Upper lobe of left lung (tissue), 6 donors: ENCODE measurements around the gene CNTNAP4. TPM values are rescaled to one million over a fixed set of nuclear protein-coding genes. Genes with fewer than 3 reads are reported as not detected.

Experiments
- ATAC-seq, 2 donors: fragments of 200-7000 bp; cut with Tn5 transposase; one replicate each; pipeline ENCODE4 v1.9.1; 2022; ENCODE audit warnings: mild to moderate bottlenecking in 2 of 2, moderate library complexity in 2 of 2; ENCODE audit not compliant: low FRiP score in 2 of 2
- DNase-seq, 2 donors: peaks; one replicate each; pipeline ENCODE4 v3.0.0-alpha.2; 2019 to 2020
- H3K27ac ChIP-seq, 4 donors: fragments of 200-600 bp; sonication (generic); one replicate each; pipeline ENCODE4 v1.5.1; 2016 to 2019
- H3K27me3 ChIP-seq, 4 donors: fragments of 200-600 bp; sonication (generic); one replicate each; pipeline ENCODE4 v1.5.1; 2017 to 2019
- H3K36me3 ChIP-seq, 4 donors: fragments of 200-600 bp; sonication (generic); one replicate each; pipeline ENCODE4 v1.5.1; 2016 to 2019
- H3K4me1 ChIP-seq, 4 donors: fragments of 200-600 bp; sonication (generic); one replicate each; pipeline ENCODE4 v1.5.1; 2018 to 2019
- H3K4me3 ChIP-seq, 4 donors: fragments of 200-600 bp; sonication (generic); one replicate each; pipeline ENCODE4 v1.5.1; 2017 to 2019; ENCODE audit warnings: mild to moderate bottlenecking in 2 of 4, moderate library complexity in 1 of 4
- H3K9me3 ChIP-seq, 4 donors: fragments of 200-600 bp; sonication (generic); one replicate each; pipeline ENCODE4 v1.5.1; 2018 to 2019
- CTCF ChIP-seq, 6 experiments: fragments of 450-650 bp in 4 of 6; fragments of 200-600 bp in 2 of 6; sonication (generic) in 2 of 6; IDR thresholded peaks; one replicate each; pipeline ENCODE4 v1.5.1; 2016 to 2019; ENCODE audit warnings: antibody characterized with exemption in 6 of 6
- EP300 ChIP-seq, 4 donors: sonication (generic); formaldehyde crosslinking; IDR thresholded peaks; one replicate each; pipeline ENCODE4 v1.5.1; 2017; ENCODE audit warnings: antibody characterized with exemption in 4 of 4, control low read depth in 2 of 4
- POLR2A ChIP-seq, 4 donors: fragments of 450-650 bp; IDR thresholded peaks; one replicate each; pipeline ENCODE4 v1.5.1; 2016 to 2017; ENCODE audit warnings: antibody characterized with exemption in 4 of 4, mild to moderate bottlenecking in 2 of 4
- POLR2AphosphoS5 ChIP-seq, 2 donors: sonication (generic); formaldehyde crosslinking; IDR thresholded peaks; one replicate each; pipeline ENCODE4 v1.5.1; 2017; ENCODE audit warnings: antibody characterized with exemption in 2 of 2
- WGBS, 2 donors: methylation state at CpG; one replicate each; pipeline ENCODE4 v1.1.5; 2017 to 2018; 5-methylcytosine and 5-hydroxymethylcytosine counted together
- total RNA-seq, 6 donors: library from RNA; depleted of rRNA in 4 of 6; stranded (reverse); fragments of >200 nt in 4 of 6; gene quantifications; one replicate each; pipeline versions ENCODE4 v1.1.0 to v1.2.1, GENCODE V29; 2016 to 2021
- donor health status: DM: no; HTN: no; CAD: no; lungs with moderate emphysema.
- donor health status: DM: no; HTN: yes; CAD: no; lungs with severe emphysema.

Gene CNTNAP4
- total RNA-seq, 6 donors from 2014 or later, result not detected

GRCh38 chr16:76565542-76565941 is 288.3 kb downstream of the CNTNAP4 start:
- DNase-seq (no peak), ATAC-seq (no peak)
- WGBS, 2 donors, result 76 to 81% methylated on average over 2 of the region's 2 CpGs
- Histone ChIP-seq H3K27ac (no peak overlapping the region), H3K27me3 (no peaks in the 10 kb centered on the region), H3K9me3 (no peaks in the 10 kb centered on the region), H3K4me1 (no peaks in the 10 kb centered on the region), H3K36me3 (no peaks in the 10 kb centered on the region), H3K4me3 (no peak overlapping the region)
- no peak for TF ChIP-seq POLR2AphosphoS5 (IDR thresholded peaks at IDR 0.05)
- TF ChIP-seq CTCF (IDR thresholded peaks at IDR 0.05), result no peak
- no peak for TF ChIP-seq EP300 (IDR thresholded peaks at IDR 0.05)
- TF ChIP-seq POLR2A (IDR thresholded peaks at IDR 0.05), result no peak

- ATAC-seq (no peak), DNase-seq (no peak)
- no peaks in the 10 kb centered on the region for H3K4me1 ChIP-seq
- TF ChIP-seq POLR2AphosphoS5 (IDR thresholded peaks at IDR 0.05), result no peak
- no peak for TF ChIP-seq CTCF (IDR thresholded peaks at IDR 0.05)
- TF ChIP-seq POLR2A (IDR thresholded peaks at IDR 0.05), result no peak
- TF ChIP-seq EP300 (IDR thresholded peaks at IDR 0.05), result no peak
- no peaks in the 10 kb centered on the region for H3K9me3 ChIP-seq
- H3K27me3 ChIP-seq, result no peaks in the 10 kb centered on the region
- no peaks in the 10 kb centered on the region for H3K36me3 ChIP-seq
- WGBS, 2 donors, result 71 to 83% methylated on average over 3 of the region's 3 CpGs
- no peak overlapping the region for H3K4me3 ChIP-seq
- H3K27ac ChIP-seq, result no peak overlapping the region
Measured at GRCh38 chr16:76571755-76572154, 294.6 kb downstream of the CNTNAP4 start.

GRCh38 chr16:76573281-76573680 is 296.1 kb downstream of the CNTNAP4 start:
- TF ChIP-seq POLR2A (IDR thresholded peaks at IDR 0.05), result no peak
- H3K4me3 ChIP-seq, result no peak overlapping the region
- 87 to 90% methylated on average over 2 of the region's 2 CpGs for WGBS, 2 donors
- H3K27me3 ChIP-seq, result no peaks in the 10 kb centered on the region
- H3K36me3 ChIP-seq, result no peaks in the 10 kb centered on the region
- no peak overlapping the region for H3K27ac ChIP-seq
- ATAC-seq, result no peak
- no peaks in the 10 kb centered on the region for H3K9me3 ChIP-seq
- H3K4me1 ChIP-seq, result no peaks in the 10 kb centered on the region
- DNase-seq, result no peak

GRCh38 chr16:76574651-76575050 is 297.4 kb downstream of the CNTNAP4 start:
- Histone ChIP-seq H3K36me3 (no peaks in the 10 kb centered on the region), H3K9me3 (no peaks in the 10 kb centered on the region), H3K27me3 (no peaks in the 10 kb centered on the region), H3K4me1 (no peaks in the 10 kb centered on the region), H3K4me3 (no peak overlapping the region), H3K27ac (no peak overlapping the region)
- DNase-seq (no peak), ATAC-seq (no peak)
- 44 to 50% methylated on average over 2 of the region's 2 CpGs for WGBS, 2 donors
- TF ChIP-seq EP300 (IDR thresholded peaks at IDR 0.05) (no peak), POLR2A (IDR thresholded peaks at IDR 0.05) (no peak), CTCF (IDR thresholded peaks at IDR 0.05) (no peak), POLR2AphosphoS5 (IDR thresholded peaks at IDR 0.05) (no peak)

- Histone ChIP-seq H3K9me3 (no peaks in the 10 kb centered on the region), H3K27me3 (no peaks in the 10 kb centered on the region), H3K4me1 (no peaks in the 10 kb centered on the region), H3K4me3 (no peak overlapping the region), H3K36me3 (no peaks in the 10 kb centered on the region), H3K27ac (no peak overlapping the region)
- ATAC-seq (no peak), DNase-seq (no peak)
- 40 to 47% methylated on average over 5 of the region's 5 CpGs for WGBS, 2 donors
- TF ChIP-seq POLR2AphosphoS5 (IDR thresholded peaks at IDR 0.05) (no peak), CTCF (IDR thresholded peaks at IDR 0.05) (no peak), EP300 (IDR thresholded peaks at IDR 0.05) (no peak), POLR2A (IDR thresholded peaks at IDR 0.05) (no peak)
Measured at GRCh38 chr16:76576526-76576925, 299.3 kb downstream of the CNTNAP4 start.
